ENCODE results near the gene NOC2L.

Gene NOC2L

GRCh38 chr1:906600-907420, 52.2 kb downstream of the NOC2L start:
- peak; percentile 62 to 73 for DNase-seq
- TF ChIP-seq CTCF (IDR thresholded peaks at IDR 0.05) = no peak
- Histone ChIP-seq H3K4me1 (peaks cover 0 to 42% (median 33%) of the 10 kb centered on the region in 4 donors), H3K27ac (peak overlapping the region; percentile 13 to 52), H3K27me3 (peaks cover 0 to 24% of the 10 kb centered on the region in 2 donors), H3K9me3 (no peaks in the 10 kb centered on the region), H3K4me3 (no peak overlapping the region), H3K36me3 (no peaks in the 10 kb centered on the region)
- intact Hi-C loops (cut with DNase I; ENCODE audit: low total_unique reads) = loop anchor here (5.0 kb wide), 1 partner anchor 55 kb away; the partner anchor contains the start of gene KLHL17

- Histone ChIP-seq H3K4me1 (peaks cover 0 to 42% (median 31%) of the 10 kb centered on the region in 4 donors), H3K27me3 (peaks cover 0 to 19% of the 10 kb centered on the region in 2 donors), H3K4me3 (peak overlapping the region in 1 of 2 donors; percentile 44), H3K36me3 (no peaks in the 10 kb centered on the region), H3K27ac (peak overlapping the region; percentile 13 to 52), H3K9me3 (no peaks in the 10 kb centered on the region)
- peak; percentile 25 to 72 for DNase-seq
- intact Hi-C loops (cut with DNase I; ENCODE audit: low total_unique reads) = loop anchor here (2.0 to 5.0 kb wide), 2 partner anchors 17 to 56 kb away; partner anchors contain the start of genes KLHL17 and SAMD11
- no peak for TF ChIP-seq CTCF (IDR thresholded peaks at IDR 0.05)
Observed at GRCh38 chr1:905811-906599, 53.1 kb downstream of the NOC2L start.

GRCh38 chr1:905071-905749, 53.8 kb downstream of the NOC2L start:
- H3K27me3 ChIP-seq = peaks cover 0 to 14% of the 10 kb centered on the region in 2 donors
- H3K27ac ChIP-seq = peak overlapping the region; percentile 27 to 52
- no peaks in the 10 kb centered on the region for H3K36me3 ChIP-seq
- no peak for TF ChIP-seq CTCF (IDR thresholded peaks at IDR 0.05)
- no peaks in the 10 kb centered on the region for H3K9me3 ChIP-seq
- H3K4me1 ChIP-seq = peaks cover 0 to 38% (median 26%) of the 10 kb centered on the region in 4 donors
- intact Hi-C loops (cut with DNase I; ENCODE audit: low total_unique reads) = loop anchor here (2.0 to 5.0 kb wide), 2 partner anchors 18 to 57 kb away; partner anchors contain the start of genes KLHL17 and SAMD11
- peak; percentile 55 to 87 for DNase-seq
- peak overlapping the region; percentile 44 to 49 for H3K4me3 ChIP-seq

- H3K27ac ChIP-seq = peak overlapping the region; percentile 39 to 52
- H3K27me3 ChIP-seq = peaks cover 0 to 14% of the 10 kb centered on the region in 2 donors
- peak overlapping the region; percentile 44 to 49 for H3K4me3 ChIP-seq
- H3K9me3 ChIP-seq = no peaks in the 10 kb centered on the region
- intact Hi-C loops (cut with DNase I; ENCODE audit: low total_unique reads) = loop anchor here (2.0 kb wide), 1 partner anchor 18 kb away; the partner anchor contains the start of gene SAMD11
- no peaks in the 10 kb centered on the region for H3K36me3 ChIP-seq
- H3K4me1 ChIP-seq = peaks cover 0 to 32% (median 20%) of the 10 kb centered on the region in 4 donors
- peak; percentile 94 for TF ChIP-seq CTCF (IDR thresholded peaks at IDR 0.05)
- peak; percentile 55 to 92 for DNase-seq
Observed at GRCh38 chr1:904310-904950, 54.6 kb downstream of the NOC2L start.
